K562 (cell line): Measurements from ENCODE around the gene TNRC6B. TPM values are rescaled to one million over a fixed set of nuclear protein-coding genes. Genes with fewer than 3 reads are reported as not detected.

Experiments used
- ATAC-seq: fragments of 200-7000 bp; cut with Tn5 transposase; 3 replicates; pipeline ENCODE4 v1.9.1; 2020; ENCODE audit warnings: moderate library complexity
- BruUV-seq: library from RNA; stranded (reverse); fragments of 400-500 nt; replicated peaks from 2 replicates; lab custom pipeline; 2021; lab: Mats Ljungman, UMichigan
- CTCF ChIA-PET: fragments of 300-600 bp; formaldehyde crosslinking; extraction: SDS; loops from one replicate; lab custom pipeline; 2021; ENCODE audit warnings: low intra/inter-chr PET ratio; lab: Yijun Ruan, JAX
- POLR2A ChIA-PET: fragments of 300-600, 350-650 bp; sonication (Branson Sonifier 250); formaldehyde crosslinking; extraction: SDS; loops from one replicate; lab custom pipeline; 2021; ENCODE audit warnings: antibody characterized with exemption, inconsistent platforms; lab: Yijun Ruan, JAX
- DNase-seq, 4 experiments: peaks; one replicate each; pipeline versions ENCODE4 v3.0.0 to v3.0.0-alpha.2; 2011 to 2018; ENCODE audit warnings: low spot score in 3 of 4, mixed read lengths in 3 of 4; ENCODE audit errors: extremely low read depth in 1 of 4
- FAIRE-seq: peaks from 2 replicates; lab custom pipeline; 2011; peaks lifted over from hg19 to GRCh38; lab: Jason Lieb, UNC
- H2AFZ ChIP-seq: 2 replicates; pipeline ENCODE4 v1.6.0; 2011; ENCODE audit warnings: low read depth, low read length, control low read depth, inconsistent platforms
- H3K27ac ChIP-seq: fragments of 200-600 bp; 3 replicates; pipeline ENCODE4 v1.8.0; 2011; ENCODE audit warnings: low read depth, mild to moderate bottlenecking, control low read depth, inconsistent platforms, low read length, moderate library complexity, mixed read lengths; ENCODE audit errors: extremely low read depth
- H3K27me3 ChIP-seq, 2 experiments: fragments of 300-600 bp in 1 of 2; 2 replicates in 1 of 2; 3 replicates in 1 of 2; pipeline versions ENCODE4 v1.6.0 to v1.8.0; 2011; ENCODE audit warnings: inconsistent platforms in 2 of 2, low read length in 2 of 2, mild to moderate bottlenecking in 1 of 2, mixed read lengths in 1 of 2, moderate library complexity in 1 of 2; ENCODE audit not compliant: control insufficient read depth in 2 of 2, insufficient read depth in 2 of 2
- H3K36me3 ChIP-seq: fragments of 300-600 bp; 3 replicates; pipeline ENCODE4 v1.8.0; 2011; ENCODE audit warnings: mild to moderate bottlenecking, low read length, inconsistent platforms; ENCODE audit not compliant: control insufficient read depth, insufficient read depth
- H3K4me1 ChIP-seq, 2 experiments: fragments of 200-600 bp in 1 of 2; replicated peaks in 1 of 2; 2 replicates in 1 of 2; 3 replicates in 1 of 2; pipeline versions ENCODE4 v1.5.1 to v1.8.0; 2011; ENCODE audit warnings: inconsistent platforms in 2 of 2, low read length in 2 of 2, mild to moderate bottlenecking in 1 of 2, mixed read lengths in 1 of 2, moderate library complexity in 1 of 2; ENCODE audit not compliant: control insufficient read depth in 2 of 2, insufficient read depth in 2 of 2
- H3K4me2 ChIP-seq: 2 replicates; pipeline ENCODE4 v1.6.1; 2011; ENCODE audit warnings: low read length, control low read depth, inconsistent platforms, mixed read lengths; ENCODE audit not compliant: insufficient read depth
- H3K4me3 ChIP-seq: fragments of 200-600 bp; sonication (generic), shearing (Covaris generic); 2 replicates; pipeline ENCODE4 v1.5.1; 2016; ENCODE audit warnings: control low read depth, inconsistent platforms
- H3K79me2 ChIP-seq: fragments of 200-600 bp; 3 replicates; pipeline ENCODE4 v1.8.0; 2011; ENCODE audit warnings: low read length, inconsistent platforms; ENCODE audit not compliant: control insufficient read depth, insufficient read depth
- H3K9ac ChIP-seq, 2 experiments: 2 replicates each; pipeline versions ENCODE4 v1.6.0 to v1.6.1; 2011; ENCODE audit warnings: low read depth in 2 of 2, low read length in 2 of 2, control low read depth in 1 of 2, inconsistent platforms in 1 of 2, mild to moderate bottlenecking in 1 of 2, mixed read lengths in 1 of 2; ENCODE audit not compliant: insufficient read depth in 1 of 2
- H3K9me1 ChIP-seq: one replicate; pipeline ENCODE4 v1.6.0; 2011; ENCODE audit warnings: inconsistent platforms, mild to moderate bottlenecking, low read length, moderate library complexity; ENCODE audit not compliant: control insufficient read depth, insufficient read depth
- H3K9me3 ChIP-seq: replicated peaks from 2 replicates; pipeline ENCODE4 v1.5.1; 2011; ENCODE audit warnings: low read depth, low read length, inconsistent platforms; ENCODE audit not compliant: control insufficient read depth, insufficient read depth
- H4K20me1 ChIP-seq: replicated peaks from 2 replicates; pipeline ENCODE4 v1.6.1; 2011; ENCODE audit warnings: low read length, inconsistent platforms, mixed read lengths; ENCODE audit not compliant: control insufficient read depth, insufficient read depth
- BCOR ChIP-seq: fragments of 450-650 bp; IDR thresholded peaks from 2 replicates; pipeline ENCODE4 v1.6.1; 2016
- CBFA2T2 ChIP-seq: fragments of 450-650 bp; conservative IDR thresholded peaks from 2 replicates; pipeline ENCODE4 v1.6.1; 2017; ENCODE audit warnings: mild to moderate bottlenecking
- MBD2 ChIP-seq: sonication (generic); IDR thresholded peaks from 2 replicates; pipeline ENCODE4 v1.6.1; 2016; ENCODE audit warnings: low read depth, borderline replicate concordance
- POLR2A ChIP-seq: fragments of 450-650 bp; conservative IDR thresholded peaks from 2 replicates; pipeline ENCODE4 v1.6.1; 2016
- PTRF ChIP-seq: fragments of 450-650 bp; IDR thresholded peaks from 2 replicates; pipeline ENCODE4 v1.6.1; 2016; ENCODE audit warnings: mild to moderate bottlenecking, missing genetic modification characterization, missing compliant biosample characterization
- RBBP5 ChIP-seq: fragments of 200-600 bp; sonication (generic); IDR thresholded peaks from 2 replicates; pipeline ENCODE4 v1.6.1; 2012; ENCODE audit warnings: borderline replicate concordance, mild to moderate bottlenecking, low read length, control low read depth, inconsistent platforms; ENCODE audit not compliant: insufficient read depth, poor library complexity, severe bottlenecking
- REST ChIP-seq, 2 experiments: fragments of 450-650 bp; formaldehyde crosslinking in 1 of 2; IDR thresholded peaks; 2 replicates each; pipeline versions ENCODE4 v1.4.0 to v1.6.1; 2014 to 2020; ENCODE audit warnings: mild to moderate bottlenecking in 2 of 2, borderline replicate concordance in 1 of 2, low read depth in 1 of 2
- SMARCB1 ChIP-seq: IDR thresholded peaks from 2 replicates; pipeline ENCODE4 v1.6.1; 2011; ENCODE audit warnings: improper control_type of control experiment, low read depth; ENCODE audit not compliant: insufficient read length
- SRSF7 ChIP-seq: fragments of 200-400 bp; formaldehyde crosslinking; optimal IDR thresholded peaks from 2 replicates; pipeline ENCODE3; 2017; ENCODE audit warnings: mild to moderate bottlenecking, low read depth, low read length
- TSC22D4 ChIP-seq: fragments of 450-650 bp; IDR thresholded peaks from 2 replicates; pipeline ENCODE4 v1.6.1; 2016; ENCODE audit warnings: missing genetic modification characterization, missing biosample characterization, control low read depth
- WGBS: fragments of 100-300 bp; shearing (Covaris generic); methylation state at CpG from one replicate; pipeline ENCODE4 v1.1.6; 2016; ENCODE audit warnings: low coverage, mixed read lengths; ENCODE audit not compliant: insufficient coverage; ENCODE audit errors: missing lambda C conversion rate; 5-methylcytosine and 5-hydroxymethylcytosine counted together
- in situ Hi-C: fragments of 300-500 bp; cut with MboI; formaldehyde crosslinking; loops from 4 replicates; pipeline ENCODE4 v1.15.0; 2018; ENCODE audit warnings: inconsistent platforms, mixed read lengths
- intact Hi-C: fragments of 100-400 bp; cut with micrococcal nuclease; formaldehyde crosslinking; loops from 2 replicates; pipeline ENCODE4 v1.14.2; 2022
- polyA plus RNA-seq, 8 experiments: library from polyadenylated mRNA; depleted of rRNA in 4 of 8; stranded (reverse) in 5 of 8; unstranded in 3 of 8; fragments of >200 nt; fragmentation: Nextera tagmentation in 2 of 8; fragmentation: Illumina TruSeq in 1 of 8; extraction: Ambion mirVana in 2 of 8; extraction: Trizol in 1 of 8; gene quantifications; 2 replicates each; pipeline versions ENCODE4 v1.2.1 to v1.2.3, GENCODE V29; 2011 to 2014; ENCODE audit warnings: inconsistent platforms in 1 of 8, missing spikeins in 1 of 8
- total RNA-seq, 7 experiments: library from RNA; depleted of rRNA in 6 of 7; stranded (reverse); fragments of >200 nt in 6 of 7; fragmentation: Illumina TruSeq in 2 of 7; extraction: Trizol in 2 of 7; gene quantifications; 2 replicates each; pipeline versions ENCODE4 v1.2.1 to v1.2.3, GENCODE V29; 2011 to 2021; ENCODE audit warnings: low replicate concordance in 1 of 7
- TF ChIP-seq, protein P1 (sequence below): fragments of 450-650 bp; formaldehyde crosslinking; IDR thresholded peaks from 2 replicates; pipeline ENCODE4 v1.4.0; 2020; ENCODE audit warnings: mild to moderate bottlenecking, mixed read lengths
- TF ChIP-seq, protein P2 (sequence below): fragments of 250-450 bp; sonication (Bioruptor Pico); IDR thresholded peaks from 2 replicates; pipeline ENCODE4 v1.8.0; 2022; ENCODE audit warnings: inconsistent platforms

Gene TNRC6B
- total and polyA plus RNA-seq, 9 of the 15 experiments (the other 6 are each of a cell fraction or from before 2014, with no cell fraction given): 0.96 to 18.8 (median 10.8) TPM

- peaks cover 14% of the 10 kb centered on the region; the same call in 2 of the 3 replicates for H3K36me3 ChIP-seq
- no peaks in the 10 kb centered on the region; a peak in 1 of 5 replicates for H3K4me1 ChIP-seq
- H3K9ac ChIP-seq: no peak overlapping the region
- no peak overlapping the region for H2AFZ ChIP-seq
- DNase-seq (no peak), ATAC-seq (no peak), FAIRE-seq (no peak)
- ChIA-PET CTCF (no interaction called here), POLR2A (interaction anchor here (2.0 kb wide), 1 partner anchor 9 kb away, joined by 6 read pairs; no protein-coding TSS in a partner anchor)
- no peaks in the 10 kb centered on the region for H3K27me3 ChIP-seq
- H3K9me3 ChIP-seq: no peaks in the 10 kb centered on the region
- H3K27ac ChIP-seq: no peak overlapping the region
- intact Hi-C loops: no loop called here
- in situ Hi-C loops: no loop called here
- H3K9me1 ChIP-seq: no peaks in the 10 kb centered on the region
- no peak overlapping the region for H3K4me3 ChIP-seq
- no peak for TF ChIP-seq TSC22D4 (tag)
- TF ChIP-seq POLR2A: no peak
- TF ChIP-seq REST (IDR thresholded peaks at IDR 0.05; ENCODE audit: borderline replicate concordance): no peak
- no peak for TF ChIP-seq REST (CRISPR knock-in tag; IDR thresholded peaks at IDR 0.05; ENCODE audit: low read depth)
- TF ChIP-seq, protein P1, sequence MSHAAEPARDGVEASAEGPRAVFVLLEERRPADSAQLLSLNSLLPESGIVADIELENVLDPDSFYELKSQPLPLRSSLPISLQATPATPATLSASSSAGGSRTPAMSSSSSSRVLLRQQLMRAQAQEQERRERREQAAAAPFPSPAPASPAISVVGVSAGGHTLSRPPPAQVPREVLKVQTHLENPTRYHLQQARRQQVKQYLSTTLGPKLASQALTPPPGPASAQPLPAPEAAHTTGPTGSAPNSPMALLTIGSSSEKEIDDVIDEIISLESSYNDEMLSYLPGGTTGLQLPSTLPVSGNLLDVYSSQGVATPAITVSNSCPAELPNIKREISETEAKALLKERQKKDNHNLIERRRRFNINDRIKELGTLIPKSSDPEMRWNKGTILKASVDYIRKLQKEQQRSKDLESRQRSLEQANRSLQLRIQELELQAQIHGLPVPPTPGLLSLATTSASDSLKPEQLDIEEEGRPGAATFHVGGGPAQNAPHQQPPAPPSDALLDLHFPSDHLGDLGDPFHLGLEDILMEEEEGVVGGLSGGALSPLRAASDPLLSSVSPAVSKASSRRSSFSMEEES (CRISPR knock-in tag): no peak
- no peak for TF ChIP-seq CBFA2T2
- TF ChIP-seq MBD2: no peak
- no peak for TF ChIP-seq PTRF (tag)
- TF ChIP-seq BCOR: no peak
- TF ChIP-seq SMARCB1: no peak
- TF ChIP-seq SRSF7: no peak
- TF ChIP-seq, protein P2, sequence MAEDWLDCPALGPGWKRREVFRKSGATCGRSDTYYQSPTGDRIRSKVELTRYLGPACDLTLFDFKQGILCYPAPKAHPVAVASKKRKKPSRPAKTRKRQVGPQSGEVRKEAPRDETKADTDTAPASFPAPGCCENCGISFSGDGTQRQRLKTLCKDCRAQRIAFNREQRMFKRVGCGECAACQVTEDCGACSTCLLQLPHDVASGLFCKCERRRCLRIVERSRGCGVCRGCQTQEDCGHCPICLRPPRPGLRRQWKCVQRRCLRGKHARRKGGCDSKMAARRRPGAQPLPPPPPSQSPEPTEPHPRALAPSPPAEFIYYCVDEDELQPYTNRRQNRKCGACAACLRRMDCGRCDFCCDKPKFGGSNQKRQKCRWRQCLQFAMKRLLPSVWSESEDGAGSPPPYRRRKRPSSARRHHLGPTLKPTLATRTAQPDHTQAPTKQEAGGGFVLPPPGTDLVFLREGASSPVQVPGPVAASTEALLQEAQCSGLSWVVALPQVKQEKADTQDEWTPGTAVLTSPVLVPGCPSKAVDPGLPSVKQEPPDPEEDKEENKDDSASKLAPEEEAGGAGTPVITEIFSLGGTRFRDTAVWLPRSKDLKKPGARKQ: no peak
- TF ChIP-seq RBBP5: no peak
- H4K20me1 ChIP-seq: no peaks in the 10 kb centered on the region
- H3K79me2 ChIP-seq: peaks cover 9% of the 10 kb centered on the region
- WGBS: 87% methylated on average over 3 of the region's 3 CpGs
- H3K4me2 ChIP-seq: no peak overlapping the region
- BruUV-seq: no TSS peak
These were observed 71.6 kb downstream of the TNRC6B start for GRCh38 chr22:40249286-40249685.
